ENCODE data around the gene GSTM5.

GSTM5 gene

GRCh38 chr1:109714661-109715372 is 2.8 kb downstream of the GSTM5 start:
- DNase-seq (ENCODE audit: low spot score), result no peak
- TF ChIP-seq, protein P1, sequence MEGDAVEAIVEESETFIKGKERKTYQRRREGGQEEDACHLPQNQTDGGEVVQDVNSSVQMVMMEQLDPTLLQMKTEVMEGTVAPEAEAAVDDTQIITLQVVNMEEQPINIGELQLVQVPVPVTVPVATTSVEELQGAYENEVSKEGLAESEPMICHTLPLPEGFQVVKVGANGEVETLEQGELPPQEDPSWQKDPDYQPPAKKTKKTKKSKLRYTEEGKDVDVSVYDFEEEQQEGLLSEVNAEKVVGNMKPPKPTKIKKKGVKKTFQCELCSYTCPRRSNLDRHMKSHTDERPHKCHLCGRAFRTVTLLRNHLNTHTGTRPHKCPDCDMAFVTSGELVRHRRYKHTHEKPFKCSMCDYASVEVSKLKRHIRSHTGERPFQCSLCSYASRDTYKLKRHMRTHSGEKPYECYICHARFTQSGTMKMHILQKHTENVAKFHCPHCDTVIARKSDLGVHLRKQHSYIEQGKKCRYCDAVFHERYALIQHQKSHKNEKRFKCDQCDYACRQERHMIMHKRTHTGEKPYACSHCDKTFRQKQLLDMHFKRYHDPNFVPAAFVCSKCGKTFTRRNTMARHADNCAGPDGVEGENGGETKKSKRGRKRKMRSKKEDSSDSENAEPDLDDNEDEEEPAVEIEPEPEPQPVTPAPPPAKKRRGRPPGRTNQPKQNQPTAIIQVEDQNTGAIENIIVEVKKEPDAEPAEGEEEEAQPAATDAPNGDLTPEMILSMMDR (IDR thresholded peaks at IDR 0.05; ENCODE audit: borderline replicate concordance, control extremely low read depth, extremely low read depth, insufficient read depth, missing control alignments), result no peak
- in situ Hi-C loops (cut with MboI; ENCODE audit: low sequenced_read_pairs, unreplicated experiment), result loop anchor here (10.0 kb wide), 1 partner anchor 50 kb away; the partner anchor contains the start of gene GSTM2

- in situ Hi-C loops (cut with MboI; ENCODE audit: low sequenced_read_pairs, unreplicated experiment), result loop anchor here (10.0 kb wide), 1 partner anchor 51 kb away; the partner anchor contains the start of gene GSTM2
- TF ChIP-seq, protein P1 (IDR thresholded peaks at IDR 0.05; ENCODE audit: borderline replicate concordance, control extremely low read depth, extremely low read depth, insufficient read depth, missing control alignments), result no peak
Observed at GRCh38 chr1:109716121-109716520, 4.1 kb downstream of the GSTM5 start.

GRCh38 chr1:109716570-109717090 is 4.6 kb downstream of the GSTM5 start:
- no peak for DNase-seq (ENCODE audit: low spot score)
- TF ChIP-seq, protein P1 (IDR thresholded peaks at IDR 0.05; ENCODE audit: borderline replicate concordance, control extremely low read depth, extremely low read depth, insufficient read depth, missing control alignments), result no peak
- in situ Hi-C loops (cut with MboI; ENCODE audit: low sequenced_read_pairs, unreplicated experiment), result loop anchor here (10.0 kb wide), 1 partner anchor 52 kb away; the partner anchor contains the start of gene GSTM2

More at GRCh38 chr1:109716121-109716520, 4.1 kb downstream of the GSTM5 start:
- DNase-seq (ENCODE audit: low spot score), result no peak

DNA sequence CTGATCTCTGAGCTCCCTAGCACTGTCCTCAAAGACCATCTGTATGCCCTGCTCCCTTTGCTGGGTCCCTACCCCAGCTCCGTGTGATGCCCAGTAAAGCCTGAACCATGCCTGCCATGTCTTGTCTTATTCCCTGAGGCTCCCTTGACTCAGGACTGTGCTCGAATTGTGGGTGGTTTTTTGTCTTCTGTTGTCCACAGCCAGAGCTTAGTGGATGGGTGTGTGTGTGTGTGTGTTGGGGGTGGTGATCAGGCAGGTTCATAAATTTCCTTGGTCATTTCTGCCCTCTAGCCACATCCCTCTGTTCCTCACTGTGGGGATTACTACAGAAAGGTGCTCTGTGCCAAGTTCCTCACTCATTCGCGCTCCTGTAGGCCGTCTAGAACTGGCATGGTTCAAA is 5.7 kb downstream of the GSTM5 start:
- in situ Hi-C loops (cut with MboI; ENCODE audit: low sequenced_read_pairs, unreplicated experiment), result loop anchor here (10.0 kb wide), 1 partner anchor 53 kb away; the partner anchor contains the start of gene GSTM2
- TF ChIP-seq, protein P1 (IDR thresholded peaks at IDR 0.05; ENCODE audit: borderline replicate concordance, control extremely low read depth, extremely low read depth, insufficient read depth, missing control alignments), result no peak
- DNase-seq (ENCODE audit: low spot score), result no peak

DNA sequence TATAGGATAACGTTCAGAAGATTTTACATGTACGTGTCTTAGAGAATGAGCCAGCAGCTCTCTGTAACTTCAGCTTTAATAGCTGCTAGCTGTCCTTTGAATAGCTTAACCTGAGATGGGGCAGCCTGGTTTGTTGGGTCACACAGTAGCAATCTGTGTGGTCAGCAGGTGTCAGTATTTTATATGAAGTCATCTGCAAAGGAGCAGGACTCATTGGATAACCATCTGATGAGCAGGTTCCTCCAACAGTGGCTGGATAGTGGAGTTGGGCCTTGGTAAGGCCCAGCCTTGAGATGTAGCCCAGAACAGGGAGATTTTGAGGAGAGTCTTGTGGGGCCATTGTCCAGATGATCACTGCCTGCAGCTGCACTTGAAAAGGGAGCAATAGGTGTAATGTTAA is 6.4 kb downstream of the GSTM5 start:
- TF ChIP-seq, protein P1 (IDR thresholded peaks at IDR 0.05; ENCODE audit: borderline replicate concordance, control extremely low read depth, extremely low read depth, insufficient read depth, missing control alignments), result no peak
- in situ Hi-C loops (cut with MboI; ENCODE audit: low sequenced_read_pairs, unreplicated experiment), result loop anchor here (10.0 kb wide), 1 partner anchor 54 kb away; the partner anchor contains the start of gene GSTM2
- DNase-seq (ENCODE audit: low spot score), result no peak

GRCh38 chr1:109719337-109719837 is 7.3 kb downstream of the GSTM5 start:
- in situ Hi-C loops (cut with MboI; ENCODE audit: low sequenced_read_pairs, unreplicated experiment), result loop anchor here (10.0 kb wide), 1 partner anchor 55 kb away; the partner anchor contains the start of gene GSTM2
- TF ChIP-seq, protein P1 (IDR thresholded peaks at IDR 0.05; ENCODE audit: borderline replicate concordance, control extremely low read depth, extremely low read depth, insufficient read depth, missing control alignments), result no peak
- DNase-seq (ENCODE audit: low spot score), result no peak
